H9 (cell line): ENCODE data around the gene OR51B5. TPM values are rescaled to one million over a fixed set of nuclear protein-coding genes. Genes with fewer than 3 reads are reported as not detected.

ENCODE experiments used
- DNase-seq: peaks from one replicate; pipeline ENCODE4 v3.0.0-alpha.2; 2017
- H2AFZ ChIP-seq: one replicate; pipeline ENCODE4 v1.6.1; 2013; ENCODE audit warnings: mild to moderate bottlenecking, low read length, control low read depth, moderate library complexity
- H2AK5ac ChIP-seq: 2 replicates; pipeline ENCODE4 v1.6.1; 2013; ENCODE audit warnings: low read length, control low read depth, mixed read lengths; ENCODE audit not compliant: insufficient read length
- H2BK120ac ChIP-seq: one replicate; pipeline ENCODE4 v1.6.1; 2013; ENCODE audit warnings: low read depth, mild to moderate bottlenecking, low read length, control low read depth, inconsistent platforms; ENCODE audit not compliant: poor library complexity, severe bottlenecking
- H2BK12ac ChIP-seq: 2 replicates; pipeline ENCODE4 v1.6.1; 2013; ENCODE audit warnings: low read length, control low read depth, mixed read lengths, low read depth; ENCODE audit not compliant: insufficient read length
- H2BK15ac ChIP-seq: 2 replicates; pipeline ENCODE4 v1.6.1; 2013; ENCODE audit warnings: low read depth, low read length, control low read depth
- H2BK20ac ChIP-seq: one replicate; pipeline ENCODE4 v1.6.1; 2013; ENCODE audit warnings: low read depth, mild to moderate bottlenecking, low read length, control low read depth, inconsistent platforms; ENCODE audit not compliant: poor library complexity, severe bottlenecking
- H2BK5ac ChIP-seq: 2 replicates; pipeline ENCODE4 v1.6.1; 2013; ENCODE audit warnings: low read length, control low read depth, mixed read lengths; ENCODE audit not compliant: insufficient read length
- H3K14ac ChIP-seq: 2 replicates; pipeline ENCODE4 v1.6.1; 2013; ENCODE audit warnings: low read length, control low read depth; ENCODE audit not compliant: insufficient read depth
- H3K18ac ChIP-seq: 2 replicates; pipeline ENCODE4 v1.6.1; 2013; ENCODE audit warnings: low read depth, mild to moderate bottlenecking, mixed read lengths, low read length, control low read depth; ENCODE audit not compliant: insufficient read length
- H3K23ac ChIP-seq: 2 replicates; pipeline ENCODE4 v1.6.1; 2013; ENCODE audit warnings: low read length, control low read depth, mixed read lengths, low read depth; ENCODE audit not compliant: insufficient read length
- H3K23me2 ChIP-seq: 2 replicates; pipeline ENCODE4 v1.6.1; 2013; ENCODE audit warnings: low read depth, mild to moderate bottlenecking, mixed read lengths, low read length, control low read depth; ENCODE audit not compliant: insufficient read length, poor library complexity, severe bottlenecking
- H3K27ac ChIP-seq: 2 replicates; pipeline ENCODE4 v1.5.1; 2013; ENCODE audit warnings: low read length, control low read depth, mixed read lengths, low read depth; ENCODE audit not compliant: insufficient read length
- H3K27me3 ChIP-seq: 2 replicates; pipeline ENCODE4 v1.6.1; 2013; ENCODE audit warnings: low read length, control low read depth, inconsistent platforms; ENCODE audit not compliant: insufficient read depth
- H3K4ac ChIP-seq: 2 replicates; pipeline ENCODE4 v1.6.1; 2013; ENCODE audit warnings: low read depth, mild to moderate bottlenecking, control low read depth, inconsistent platforms, low read length, moderate library complexity
- H3K4me1 ChIP-seq: 2 replicates; pipeline ENCODE4 v1.6.1; 2013; ENCODE audit warnings: low read length, control low read depth, inconsistent platforms; ENCODE audit not compliant: insufficient read depth
- H3K4me2 ChIP-seq: 2 replicates; pipeline ENCODE4 v1.6.1; 2013; ENCODE audit warnings: low read length, control low read depth, mixed read lengths; ENCODE audit not compliant: insufficient read length, insufficient read depth
- H3K56ac ChIP-seq: 2 replicates; pipeline ENCODE4 v1.6.1; 2013; ENCODE audit warnings: low read depth, mild to moderate bottlenecking, mixed read lengths, low read length, control low read depth; ENCODE audit not compliant: insufficient read length
- H3K79me1 ChIP-seq: 2 replicates; pipeline ENCODE4 v1.6.1; 2013; ENCODE audit warnings: low read depth, mild to moderate bottlenecking, moderate library complexity, low read length, control low read depth, inconsistent platforms; ENCODE audit not compliant: insufficient read depth, poor library complexity, severe bottlenecking
- H3K79me2 ChIP-seq: 2 replicates; pipeline ENCODE4 v1.6.1; 2013; ENCODE audit warnings: low read length, control low read depth, inconsistent platforms; ENCODE audit not compliant: insufficient read depth
- H3K9ac ChIP-seq: 2 replicates; pipeline ENCODE4 v1.6.1; 2013; ENCODE audit warnings: low read length, control low read depth, mixed read lengths; ENCODE audit not compliant: insufficient read length; ENCODE audit errors: extremely low read depth
- H3K9me3 ChIP-seq: one replicate; pipeline ENCODE4 v1.6.1; 2013; ENCODE audit warnings: low read depth, low read length, inconsistent platforms; ENCODE audit not compliant: control insufficient read depth
- H3T11ph ChIP-seq: one replicate; pipeline ENCODE4 v1.6.1; 2013; ENCODE audit warnings: mild to moderate bottlenecking, low read length, control low read depth, inconsistent platforms
- H4K20me1 ChIP-seq: one replicate; pipeline ENCODE4 v1.6.1; 2013; ENCODE audit not compliant: control insufficient read depth, insufficient read length, insufficient read depth
- H4K5ac ChIP-seq: 2 replicates; pipeline ENCODE4 v1.6.1; 2013; ENCODE audit warnings: low read depth, mild to moderate bottlenecking, mixed read lengths, low read length, control low read depth; ENCODE audit not compliant: insufficient read length
- H4K8ac ChIP-seq: replicated peaks from 2 replicates; pipeline ENCODE4 v1.6.1; 2013; ENCODE audit warnings: low read length, control low read depth, mixed read lengths, low read depth; ENCODE audit not compliant: insufficient read length
- H4K91ac ChIP-seq: 2 replicates; pipeline ENCODE4 v1.6.1; 2013; ENCODE audit warnings: low read depth, mild to moderate bottlenecking, moderate library complexity, mixed read lengths, low read length, control low read depth; ENCODE audit not compliant: insufficient read length
- H3K27ac Mint-ChIP-seq, 3 experiments: 2 replicates in 2 of 3; 3 replicates in 1 of 3; pipeline ENCODE4 v1.8.0; 2020 to 2021; ENCODE audit warnings: mixed read lengths in 3 of 3, mild to moderate bottlenecking in 1 of 3, moderate library complexity in 1 of 3
- H3K27me3 Mint-ChIP-seq: 2 replicates; pipeline ENCODE4 v1.8.0; 2021; ENCODE audit warnings: low read depth, mild to moderate bottlenecking, moderate library complexity, mixed read lengths
- H3K36me3 Mint-ChIP-seq, 3 experiments: 2 replicates in 2 of 3; 3 replicates in 1 of 3; pipeline ENCODE4 v1.8.0; 2020 to 2021; ENCODE audit warnings: low read depth in 3 of 3, mixed read lengths in 3 of 3; ENCODE audit not compliant: insufficient read depth in 1 of 3
- H3K4me1 Mint-ChIP-seq, 2 experiments: 2 replicates each; pipeline ENCODE4 v1.8.0; 2020; ENCODE audit warnings: mixed read lengths in 2 of 2
- H3K4me3 Mint-ChIP-seq, 2 experiments: 2 replicates in 1 of 2; 3 replicates in 1 of 2; pipeline ENCODE4 v1.8.0; 2020 to 2021; ENCODE audit warnings: mild to moderate bottlenecking in 2 of 2, mixed read lengths in 2 of 2, moderate library complexity in 1 of 2
- H3K9me3 Mint-ChIP-seq, 2 experiments: 2 replicates in 1 of 2; 3 replicates in 1 of 2; pipeline ENCODE4 v1.8.0; 2020; ENCODE audit warnings: mild to moderate bottlenecking in 2 of 2, mixed read lengths in 2 of 2, moderate library complexity in 1 of 2
- CTCF ChIP-seq: fragments of 200-600 bp; sonication (generic); conservative IDR thresholded peaks from 3 replicates; pipeline ENCODE4 v1.8.0; 2021; ENCODE audit warnings: antibody characterized with exemption, mild to moderate bottlenecking
- WGBS: extraction: QIAGEN DNeasy Blood & Tissue Kit; methylation state at CpG from one replicate; pipeline ENCODE4 v1.1.7; 2013; ENCODE audit warnings: missing lambda C conversion rate, low lambda C conversion rate, mixed read lengths; ENCODE audit not compliant: insufficient read length; ENCODE audit errors: extremely low coverage; 5-methylcytosine and 5-hydroxymethylcytosine counted together
- total RNA-seq: library from RNA; stranded (reverse); gene quantifications from 2 replicates; pipeline ENCODE4 v1.2.1, GENCODE V29; 2021

OR51B5 gene
- total RNA-seq, 1 experiment from 2014 or later = not detected

- H2AK5ac ChIP-seq = no peak overlapping the region
- Mint-ChIP-seq H3K36me3 (no peaks in the 10 kb centered on the region), H3K27ac (no peak overlapping the region), H3K4me1 (no peaks in the 10 kb centered on the region), H3K27me3 (no peaks in the 10 kb centered on the region), H3K4me3 (no peak overlapping the region), H3K9me3 (no peaks in the 10 kb centered on the region)
- H3K9me3 ChIP-seq = no peaks in the 10 kb centered on the region
- no peaks in the 10 kb centered on the region for H3K23me2 ChIP-seq
- no peak overlapping the region for H3K9ac ChIP-seq
- H3K79me2 ChIP-seq = no peaks in the 10 kb centered on the region
- no peak overlapping the region for H4K8ac ChIP-seq
- no peak overlapping the region for H3K56ac ChIP-seq
- no peak overlapping the region for H2AFZ ChIP-seq
- no CpG with 5 or more reads among the region's 1 CpG for WGBS
- no peaks in the 10 kb centered on the region for H3K79me1 ChIP-seq
- no peaks in the 10 kb centered on the region for H3K27me3 ChIP-seq
- no peak overlapping the region for H3K4me2 ChIP-seq
- H3K14ac ChIP-seq = no peak overlapping the region
- H4K5ac ChIP-seq = no peak overlapping the region
- no peak overlapping the region for H3K27ac ChIP-seq
- no peak overlapping the region for H3T11ph ChIP-seq
- H4K91ac ChIP-seq = no peak overlapping the region
- H2BK120ac ChIP-seq = no peak overlapping the region
- no peak overlapping the region for H3K4ac ChIP-seq
- no peak overlapping the region for H3K18ac ChIP-seq
- H2BK20ac ChIP-seq = no peak overlapping the region
- no peak overlapping the region for H2BK12ac ChIP-seq
- no peaks in the 10 kb centered on the region for H3K4me1 ChIP-seq
- H2BK15ac ChIP-seq = no peak overlapping the region
- no peak overlapping the region for H3K23ac ChIP-seq
- no peak for DNase-seq
- TF ChIP-seq CTCF = no peak
- H4K20me1 ChIP-seq = no peaks in the 10 kb centered on the region
- no peak overlapping the region for H2BK5ac ChIP-seq
These were observed 44.9 kb downstream of the OR51B5 start for GRCh38 chr11:5298451-5298850.
